GM19239 (cell line): Measurements from ENCODE around the gene PDZD2.
"Not testable (repeated sequence)": the region's sequence is repeated elsewhere in the genome, so short reads cannot be mapped to it uniquely, and the experiment has no call there.

Source experiments
- DNase-seq: peaks from one replicate; pipeline ENCODE4 v3.0.0; 2011; ENCODE audit warnings: low spot score; ENCODE audit not compliant: insufficient read length
- FAIRE-seq: peaks from 2 replicates; lab custom pipeline; 2011; peaks lifted over from hg19 to GRCh38; lab: Jason Lieb, UNC

PDZD2 gene

DNA sequence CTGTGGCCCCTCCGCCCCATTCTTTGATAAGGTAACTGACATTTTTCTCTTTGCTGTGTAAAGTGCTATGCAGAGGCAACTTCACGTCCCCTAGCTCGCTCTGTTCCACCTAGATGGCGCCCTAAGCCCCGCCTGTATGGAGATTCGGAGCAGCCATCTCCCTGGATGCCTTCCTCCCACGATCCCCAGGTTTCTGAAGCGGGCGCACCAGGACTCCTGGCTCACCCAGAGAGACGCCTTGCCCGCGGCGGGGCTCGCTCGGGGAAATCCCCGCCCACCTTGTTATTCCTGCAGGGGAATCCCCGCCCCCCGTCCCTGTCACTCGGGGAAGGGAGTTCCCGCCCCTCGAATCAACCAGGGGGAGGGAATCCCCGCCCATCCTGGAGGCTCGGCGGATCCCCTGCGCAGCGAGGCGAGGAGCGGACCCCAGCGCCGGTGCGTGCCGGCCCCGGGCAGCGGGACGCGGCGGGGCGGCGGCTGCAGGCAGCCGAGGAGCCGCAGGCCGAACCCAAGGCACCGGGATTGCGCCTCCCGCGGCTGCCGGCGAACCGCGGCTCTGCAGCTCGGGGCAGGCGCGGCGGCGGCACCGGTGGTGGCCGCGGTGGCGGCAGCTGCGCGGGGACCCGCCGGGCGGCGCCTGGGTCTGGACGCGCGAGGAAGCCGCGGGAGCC lies at the start of gene PDZD2:
Gene PDZD2 (plus strand): TSS at position 384 of the 671 bp plus-strand sequence.
- DNase-seq, result peak; percentile 79
- peak; percentile 75 for FAIRE-seq

- DNase-seq (no peak), FAIRE-seq (no peak)
These were observed 45.3 kb upstream of the PDZD2 start for GRCh38 chr5:31593665-31594064.

GRCh38 chr5:31596354-31596753 lies 42.6 kb upstream of the PDZD2 start:
- no peak for FAIRE-seq

DNA sequence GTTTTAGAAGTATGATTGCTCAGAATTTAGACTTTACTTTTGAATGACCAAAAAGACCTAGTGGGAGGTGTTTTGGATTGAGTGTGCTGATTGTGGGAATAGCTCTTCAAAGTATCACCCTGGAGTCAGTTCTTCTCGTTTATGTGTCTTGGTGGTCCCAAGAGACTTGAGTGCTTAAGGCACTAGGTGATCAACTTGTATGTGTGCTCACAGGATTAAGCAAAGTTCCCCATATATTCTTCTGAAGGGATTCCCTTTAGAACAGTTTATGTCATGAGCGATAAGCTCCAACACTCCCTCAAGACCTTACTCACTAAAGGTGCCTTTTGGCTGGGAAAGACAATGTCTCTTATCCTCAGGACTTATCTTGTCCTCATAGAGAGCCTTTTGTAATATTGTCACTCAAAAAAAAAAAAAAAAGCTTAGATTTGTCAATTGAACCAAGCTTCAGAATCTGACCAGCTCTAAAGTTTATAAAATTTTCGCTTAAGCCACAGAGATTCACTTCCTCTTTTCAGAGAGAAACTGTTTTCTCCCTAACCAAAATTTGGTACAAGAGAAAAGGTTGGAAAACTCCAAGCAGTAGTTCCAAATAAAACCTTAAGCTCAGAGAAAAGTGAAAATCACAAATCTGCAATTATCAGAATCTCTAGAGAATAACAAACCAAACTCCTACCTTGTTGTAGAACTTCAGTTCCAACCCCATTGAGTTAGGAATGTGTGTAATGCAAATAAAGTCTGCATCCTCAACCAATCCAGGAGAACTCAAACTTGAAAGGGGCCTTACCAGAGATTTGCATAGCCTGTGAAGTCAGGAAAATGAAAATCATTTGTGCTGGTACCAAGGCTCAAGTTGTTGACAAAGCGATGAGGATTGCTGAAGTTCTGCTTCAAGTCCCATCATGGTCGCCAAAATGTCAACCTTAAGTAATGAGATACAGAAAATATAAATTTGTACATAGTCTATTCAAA lies 40.0 kb upstream of the PDZD2 start:
- DNase-seq (no peak), FAIRE-seq (no peak)

More at GRCh38 chr5:31596354-31596753, 42.6 kb upstream of the PDZD2 start:
- DNase-seq, result no peak

- FAIRE-seq, DNase-seq: not testable (repeated sequence)
These were observed 36.6 kb upstream of the PDZD2 start for GRCh38 chr5:31602305-31602704.

DNA sequence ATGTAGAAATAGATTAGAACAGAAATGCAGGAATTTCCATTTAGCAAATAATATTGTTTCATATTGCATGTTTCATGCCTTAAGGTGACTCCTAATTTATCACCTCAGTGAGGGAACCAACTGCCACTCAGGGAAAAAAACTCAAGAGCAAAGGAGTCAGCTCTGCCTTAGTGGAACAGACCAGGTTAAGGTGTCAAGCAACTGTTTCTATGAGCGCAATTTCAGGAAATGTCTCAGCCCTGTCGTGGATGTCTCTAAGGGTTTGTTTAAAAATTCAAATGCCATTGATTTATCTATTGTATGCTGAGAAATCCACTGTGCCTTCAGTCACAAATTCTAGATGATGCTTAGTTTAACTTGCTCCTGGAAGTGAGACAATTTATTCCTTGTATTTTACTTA lies 34.7 kb upstream of the PDZD2 start:
- FAIRE-seq (no peak), DNase-seq (no peak)

GRCh38 chr5:31604644-31605043 lies 34.3 kb upstream of the PDZD2 start:
- DNase-seq (no peak), FAIRE-seq (no peak)

GRCh38 chr5:31605920-31606319 lies 33.0 kb upstream of the PDZD2 start:
- FAIRE-seq (peak; percentile 44), DNase-seq (no peak)

GRCh38 chr5:31607546-31607945 lies 31.4 kb upstream of the PDZD2 start:
- DNase-seq, result no peak
- FAIRE-seq, result no peak

GRCh38 chr5:31611002-31611401 lies 27.9 kb upstream of the PDZD2 start:
- DNase-seq (no peak), FAIRE-seq (no peak)

DNA sequence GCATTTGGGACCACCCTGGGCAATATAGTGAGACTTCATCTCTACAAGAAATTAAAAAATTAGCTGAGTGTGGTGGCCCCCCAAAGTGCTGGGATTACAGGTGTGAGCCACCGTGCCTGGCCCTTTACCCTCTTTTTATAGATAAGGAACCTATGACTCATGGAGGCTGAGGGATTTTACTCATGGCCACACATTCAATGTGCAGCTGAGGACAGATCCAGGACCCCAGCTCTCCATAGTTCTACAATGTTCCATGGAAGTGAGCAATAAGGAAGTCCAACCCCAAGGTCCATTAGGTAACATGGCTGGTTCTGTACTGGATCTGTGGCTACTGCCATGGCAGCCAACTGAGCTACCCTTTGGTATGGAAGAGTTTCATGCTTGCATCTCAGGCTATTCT lies 25.3 kb upstream of the PDZD2 start:
- FAIRE-seq (no peak), DNase-seq (no peak)

DNA sequence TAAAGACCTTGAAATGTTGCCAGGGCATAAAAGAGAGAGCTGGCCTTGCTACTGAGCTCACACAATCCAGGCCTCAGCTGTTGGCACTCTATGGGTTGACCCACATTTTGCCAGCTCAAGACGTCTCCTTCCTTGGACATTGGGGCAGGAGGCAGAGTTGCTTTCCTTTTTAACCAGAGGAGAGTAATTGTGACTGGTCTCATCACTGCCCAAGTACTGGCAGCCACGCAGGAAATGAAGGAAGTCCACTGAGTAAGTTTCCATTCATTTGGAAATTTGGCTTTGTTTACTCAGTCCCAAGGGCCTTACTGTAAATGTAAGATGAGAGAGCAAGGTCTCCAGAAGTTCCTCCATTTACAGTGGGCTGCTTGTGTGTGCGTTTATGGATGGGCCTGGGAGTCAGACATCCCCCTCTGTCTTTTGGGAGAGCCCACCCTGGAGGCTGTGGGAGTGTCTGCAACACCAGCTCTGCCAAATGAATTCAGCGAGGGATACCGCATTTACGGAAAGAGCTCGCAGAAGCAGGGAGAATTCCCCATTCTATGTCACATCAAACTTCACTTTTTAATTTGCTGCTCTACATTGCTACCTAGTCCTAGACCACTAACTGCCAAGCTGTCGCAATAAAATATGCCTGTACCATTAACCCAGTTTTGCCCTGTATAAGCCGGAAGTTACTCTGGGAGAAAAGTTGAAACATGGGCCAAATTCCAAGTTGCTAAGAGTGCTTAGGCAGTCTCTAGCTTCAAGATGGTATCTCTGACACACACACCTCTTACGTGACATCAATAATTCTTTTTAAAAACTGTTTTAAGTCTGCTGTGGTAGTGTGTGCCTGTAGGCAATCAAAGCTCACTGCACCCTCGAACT lies 24.5 kb upstream of the PDZD2 start:
- DNase-seq (no peak), FAIRE-seq (no peak)

DNA sequence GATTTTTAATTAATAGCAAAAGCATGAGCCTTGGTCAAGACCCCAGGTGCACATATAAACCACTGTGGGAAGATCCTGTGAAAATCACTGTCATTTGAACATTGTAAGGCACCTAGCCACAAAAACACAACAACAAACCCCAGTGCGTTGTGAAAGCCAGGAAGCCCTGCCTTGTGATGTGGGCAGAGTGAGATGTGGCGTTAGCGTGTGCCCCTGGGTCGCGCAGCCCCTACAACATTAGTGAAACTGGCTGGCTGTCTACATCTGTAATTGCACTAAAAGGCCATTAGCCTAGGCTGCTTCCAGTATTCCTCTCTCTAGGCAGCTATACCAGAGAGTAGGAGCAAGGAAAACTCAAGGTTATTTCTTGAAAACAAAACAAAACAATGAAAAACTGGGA lies 21.1 kb upstream of the PDZD2 start:
- no peak for DNase-seq
- no peak for FAIRE-seq

DNA sequence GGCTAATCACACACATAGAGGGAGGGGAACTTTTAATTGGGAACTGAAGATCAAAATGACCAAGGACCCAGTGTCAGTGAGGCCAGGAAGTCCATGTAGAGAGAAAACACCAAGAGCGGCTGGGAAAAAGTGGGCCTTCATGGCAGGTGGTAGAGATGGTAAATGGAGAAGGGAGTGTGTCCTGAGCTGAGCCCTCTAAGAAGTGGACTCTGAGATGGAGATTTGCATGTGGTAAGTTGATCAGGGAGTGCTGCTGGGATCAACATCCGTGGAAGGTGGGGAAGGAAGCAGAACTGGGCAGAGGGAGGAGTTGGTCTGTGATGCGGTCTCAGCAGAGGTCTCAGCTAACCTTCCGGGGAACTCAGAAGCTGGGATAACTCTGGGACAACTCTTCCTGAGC lies 18.9 kb upstream of the PDZD2 start:
- DNase-seq (no peak), FAIRE-seq (no peak)

DNA sequence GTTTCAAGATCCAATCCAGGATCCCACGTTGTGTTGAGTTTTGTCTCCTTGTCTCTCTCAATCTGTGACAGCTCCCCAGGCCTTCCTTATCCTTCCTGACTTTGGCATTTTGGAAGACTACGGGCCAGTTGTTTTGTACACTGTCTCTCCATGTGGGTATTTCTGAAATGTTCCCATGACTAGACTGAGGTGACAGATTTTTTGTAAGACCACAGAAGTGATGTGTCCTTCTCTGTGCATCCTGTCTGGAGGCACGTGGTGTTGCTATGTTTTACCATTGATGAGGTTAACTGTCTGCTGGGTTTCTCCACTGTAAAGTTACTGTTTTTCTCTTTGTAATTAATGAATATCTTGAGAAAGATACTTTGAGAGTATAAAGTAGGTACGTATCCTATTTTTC lies 15.7 kb upstream of the PDZD2 start:
- FAIRE-seq, result no peak
- DNase-seq, result no peak

- FAIRE-seq, result no peak
- no peak for DNase-seq
These were observed 13.5 kb upstream of the PDZD2 start for GRCh38 chr5:31625394-31625793.

GRCh38 chr5:31626156-31626555 lies 12.8 kb upstream of the PDZD2 start:
- no peak for FAIRE-seq

GRCh38 chr5:31626604-31627234 lies 12.2 kb upstream of the PDZD2 start:
- DNase-seq (no peak), FAIRE-seq (no peak)

More at GRCh38 chr5:31626156-31626555, 12.8 kb upstream of the PDZD2 start:
- DNase-seq, result no peak

DNA sequence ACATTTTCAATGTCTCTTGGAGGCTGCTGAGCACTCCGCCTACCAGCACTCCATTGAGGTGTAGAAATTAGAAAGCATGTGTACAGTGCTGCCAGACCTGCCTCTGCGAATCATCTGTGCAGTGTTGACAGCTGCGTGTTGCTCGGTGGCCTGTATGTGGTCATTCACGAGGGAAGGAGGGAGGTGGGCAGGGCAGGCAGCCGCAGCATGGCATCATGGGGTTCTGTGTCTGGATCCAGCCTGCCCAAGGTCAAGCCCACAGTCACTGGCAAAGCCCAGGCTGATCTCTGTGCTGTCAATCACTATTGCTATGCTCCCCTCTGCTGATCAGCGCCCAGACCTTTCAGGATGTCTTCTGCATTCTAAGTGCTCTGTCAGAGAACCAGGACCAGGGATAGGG lies 8.0 kb upstream of the PDZD2 start:
- FAIRE-seq (no peak), DNase-seq (no peak)

DNA sequence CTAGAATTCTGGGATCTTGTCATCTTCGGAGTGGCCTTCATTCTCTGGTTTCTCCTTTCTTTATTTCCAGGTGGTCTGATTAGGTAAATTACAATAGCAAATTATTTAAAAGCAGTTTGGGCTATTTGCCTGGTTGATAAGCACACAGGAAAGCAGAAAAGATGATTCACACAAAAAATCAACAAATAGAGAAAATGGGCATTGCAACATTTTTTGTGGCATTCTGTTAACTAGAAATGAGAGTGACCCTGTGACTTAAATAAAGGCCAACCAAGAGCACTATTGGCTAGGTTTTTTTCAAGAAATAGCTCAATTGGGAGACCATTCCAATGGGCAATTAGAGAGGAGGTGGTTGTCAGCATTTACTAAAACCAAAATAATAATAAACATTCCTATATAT lies 6.5 kb upstream of the PDZD2 start:
- DNase-seq, result no peak
- no peak for FAIRE-seq
